Gastrocnemius medialis (tissue), 4 donors: ENCODE results near the gene SLC6A8. TPM values are rescaled to one million over a fixed set of nuclear protein-coding genes. Genes with fewer than 3 reads are reported as not detected.

Experiments
- ATAC-seq, 2 donors: fragments of 150-250 bp; one replicate each; pipeline ENCODE4 v1.9.1; 2016
- DNase-seq, 2 donors: peaks; one replicate each; pipeline ENCODE4 v3.0.0-alpha.2; 2019
- H3K27ac ChIP-seq, 4 donors: fragments of 200-600 bp; sonication (generic); 1 replicate in 1 of 4; 2 replicates in 3 of 4; pipeline ENCODE4 v1.5.1; 2016 to 2018; ENCODE audit warnings: mild to moderate bottlenecking in 2 of 4, moderate library complexity in 1 of 4
- H3K27me3 ChIP-seq, 3 donors: fragments of 200-600 bp; sonication (generic) in 2 of 3; 1 replicate in 1 of 3; 2 replicates in 2 of 3; pipeline versions ENCODE4 v1.5.1 to v1.6.0; 2016 to 2019; ENCODE audit warnings: mild to moderate bottlenecking in 1 of 3, moderate library complexity in 1 of 3
- H3K36me3 ChIP-seq, 2 donors: fragments of 200-600 bp; sonication (generic) in 1 of 2; one replicate each; pipeline ENCODE4 v1.5.1; 2017 to 2018
- H3K4me1 ChIP-seq, 2 donors: fragments of 200-600 bp; sonication (generic) in 1 of 2; one replicate each; pipeline ENCODE4 v1.5.1; 2016 to 2017; ENCODE audit warnings: mild to moderate bottlenecking in 2 of 2
- H3K4me3 ChIP-seq, 4 donors: fragments of 200-600 bp; sonication (generic) in 3 of 4; 1 replicate in 1 of 4; 2 replicates in 3 of 4; pipeline ENCODE4 v1.5.1; 2016 to 2019; ENCODE audit warnings: mild to moderate bottlenecking in 2 of 4
- H3K9me3 ChIP-seq, 3 donors: fragments of 200-600 bp; sonication (generic) in 2 of 3; 1 replicate in 1 of 3; 2 replicates in 2 of 3; pipeline ENCODE4 v1.5.1; 2016 to 2019
- CTCF ChIP-seq, 5 experiments: fragments of 450-650 bp in 3 of 5; fragments of 200-600 bp in 2 of 5; sonication (generic) in 2 of 5; IDR thresholded peaks in 4 of 5; conservative IDR thresholded peaks in 1 of 5; 1 replicate in 4 of 5; 2 replicates in 1 of 5; pipeline ENCODE4 v1.5.1; 2016 to 2019; ENCODE audit warnings: antibody characterized with exemption in 5 of 5, mild to moderate bottlenecking in 3 of 5, moderate library complexity in 3 of 5
- POLR2A ChIP-seq, 2 donors: fragments of 450-650 bp; IDR thresholded peaks; one replicate each; pipeline ENCODE4 v1.6.1; 2017; ENCODE audit warnings: antibody characterized with exemption in 2 of 2, mild to moderate bottlenecking in 2 of 2, moderate library complexity in 2 of 2
- in situ Hi-C, 4 donors: fragments of 200-750 bp; cut with MboI; loops; one replicate each; pipeline versions ENCODE4 v1.15.0 to v1.8.0; 2017; ENCODE audit warnings: low sequenced_read_pairs in 4 of 4
- intact Hi-C: fragments of 100-400 bp; cut with DNase I; formaldehyde crosslinking; loops from one replicate; pipeline ENCODE4 v1.15.1; 2023; ENCODE audit warnings: low total_unique reads
- total RNA-seq, 4 donors: library from RNA; depleted of rRNA; stranded (reverse); fragments of >200 nt; gene quantifications; one replicate each; pipeline versions ENCODE4 v1.1.0 to v1.2.3, GENCODE V29; 2016

The SLC6A8 gene
- total RNA-seq, 4 donors from 2014 or later, result 40.1 to 78.1 (median 45.0) TPM

- peaks cover 19 to 71% (median 46%) of the 10 kb centered on the region in 3 donors for H3K27me3 ChIP-seq
- ATAC-seq (no peak), DNase-seq (no peak)
- H3K9me3 ChIP-seq, result no peaks in the 10 kb centered on the region
- no peaks in the 10 kb centered on the region for H3K36me3 ChIP-seq
- H3K4me3 ChIP-seq, result no peak overlapping the region
- TF ChIP-seq CTCF (IDR thresholded peaks at IDR 0.05 in 4 of 5, conservative IDR thresholded peaks at IDR 0.05 in 1 of 5) (no peak), POLR2A (IDR thresholded peaks at IDR 0.05) (no peak)
- in situ Hi-C loops, result no loop called here
- H3K4me1 ChIP-seq, result peaks cover 0 to 8% of the 10 kb centered on the region in 2 donors
- H3K27ac ChIP-seq, result no peak overlapping the region
- intact Hi-C loops, result no loop called here
Observed at GRCh38 chrX:153645921-153646488, 41.7 kb upstream of the SLC6A8 start.

- TF ChIP-seq CTCF (IDR thresholded peaks at IDR 0.05 in 4 of 5, conservative IDR thresholded peaks at IDR 0.05 in 1 of 5) (no peak), POLR2A (IDR thresholded peaks at IDR 0.05) (no peak)
Observed at GRCh38 chrX:153646620-153647373, 40.9 kb upstream of the SLC6A8 start, which contains the start of gene DUSP9. DUSP9 (plus strand) TSS chrX:153647203; CDS start chrX:153647954, 751 bp downstream.

GRCh38 chrX:153647461-153648357 is 40.0 kb upstream of the SLC6A8 start:
- no peaks in the 10 kb centered on the region for H3K9me3 ChIP-seq
- no peaks in the 10 kb centered on the region for H3K36me3 ChIP-seq
- H3K27ac ChIP-seq, result no peak overlapping the region
- in situ Hi-C loops, result no loop called here
- no peak for TF ChIP-seq POLR2A (IDR thresholded peaks at IDR 0.05)
- TF ChIP-seq CTCF (IDR thresholded peaks at IDR 0.05 in 4 of 5, conservative IDR thresholded peaks at IDR 0.05 in 1 of 5), result no peak
- peaks cover 15 to 56% (median 35%) of the 10 kb centered on the region in 3 donors for H3K27me3 ChIP-seq
- no peak for DNase-seq
- no peak overlapping the region for H3K4me3 ChIP-seq
- no peaks in the 10 kb centered on the region for H3K4me1 ChIP-seq
- intact Hi-C loops, result no loop called here
- no peak for ATAC-seq

More at GRCh38 chrX:153646620-153647373, 40.9 kb upstream of the SLC6A8 start, which contains the start of gene DUSP9:
- H3K4me1 ChIP-seq, result peaks cover 0 to 7% of the 10 kb centered on the region in 2 donors
- H3K27ac ChIP-seq, result no peak within 1 kb of the TSS
- DNase-seq, result no peak
- peaks cover 18 to 65% (median 44%) of the 10 kb centered on the region in 3 donors for H3K27me3 ChIP-seq
- ATAC-seq, result no peak
- no peaks in the 10 kb centered on the region for H3K9me3 ChIP-seq
- no peak within 1 kb of the TSS for H3K4me3 ChIP-seq
- H3K36me3 ChIP-seq, result no peaks in the 10 kb centered on the region
- intact Hi-C loops, result no loop called here
- in situ Hi-C loops, result no loop called here

GRCh38 chrX:153648358-153649177 is 39.2 kb upstream of the SLC6A8 start:
- TF ChIP-seq CTCF (IDR thresholded peaks at IDR 0.05 in 4 of 5, conservative IDR thresholded peaks at IDR 0.05 in 1 of 5), result no peak
- DNase-seq (no peak), ATAC-seq (no peak)
- Histone ChIP-seq H3K27me3 (peaks cover 7 to 47% (median 26%) of the 10 kb centered on the region in 3 donors), H3K4me3 (no peak overlapping the region), H3K27ac (no peak overlapping the region), H3K4me1 (no peaks in the 10 kb centered on the region), H3K9me3 (no peaks in the 10 kb centered on the region), H3K36me3 (no peaks in the 10 kb centered on the region)
- in situ Hi-C loops, result no loop called here
- intact Hi-C loops, result no loop called here
